ENCODE results near the gene UGT1A5.

UGT1A5 gene

DNA sequence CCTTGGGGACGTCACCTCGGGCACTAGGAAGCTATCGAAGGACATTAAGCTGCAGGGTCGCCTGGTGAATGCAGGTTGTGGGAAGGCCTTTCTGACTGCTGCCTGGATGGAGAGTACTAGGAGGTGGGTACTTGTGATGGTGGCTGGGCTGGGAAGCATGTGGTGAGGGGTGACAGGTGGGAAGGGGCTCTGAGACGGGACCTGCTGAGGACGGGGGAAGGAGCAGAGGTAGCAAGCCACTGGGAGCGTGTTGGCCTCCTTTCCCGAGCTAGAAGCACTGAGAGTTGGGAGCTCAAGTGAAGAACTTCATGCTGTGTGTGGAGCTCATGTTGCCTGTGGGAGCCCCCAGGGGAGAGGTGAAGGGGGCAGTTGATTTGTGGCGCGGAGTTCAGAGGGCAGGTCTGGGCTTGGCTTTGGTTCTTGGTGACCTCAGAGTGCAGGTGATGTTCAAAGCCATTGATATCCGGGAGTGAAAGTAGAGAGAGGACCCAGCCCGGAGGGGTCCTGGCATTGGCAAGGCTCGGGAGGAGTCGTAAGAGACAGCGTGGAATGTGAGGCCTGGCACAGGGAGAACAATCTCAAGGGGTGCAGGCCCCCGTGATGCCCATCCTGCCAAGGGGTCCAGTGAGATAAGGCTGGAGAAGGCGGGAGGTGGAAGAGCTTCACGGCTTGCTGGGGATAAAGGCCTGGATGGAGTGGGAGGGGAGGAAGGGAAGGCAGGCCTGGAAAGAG, 78.6 kb downstream of the UGT1A5 start:
- DNase-seq (ENCODE audit: low read depth, low spot score): no peak
- in situ Hi-C loops (cut with HindIII; ENCODE audit: low sequenced_read_pairs): no loop called here
- H3K4me3 ChIP-seq (ENCODE audit: low read depth, low read length): no peak overlapping the region
- TF ChIP-seq, protein P1, sequence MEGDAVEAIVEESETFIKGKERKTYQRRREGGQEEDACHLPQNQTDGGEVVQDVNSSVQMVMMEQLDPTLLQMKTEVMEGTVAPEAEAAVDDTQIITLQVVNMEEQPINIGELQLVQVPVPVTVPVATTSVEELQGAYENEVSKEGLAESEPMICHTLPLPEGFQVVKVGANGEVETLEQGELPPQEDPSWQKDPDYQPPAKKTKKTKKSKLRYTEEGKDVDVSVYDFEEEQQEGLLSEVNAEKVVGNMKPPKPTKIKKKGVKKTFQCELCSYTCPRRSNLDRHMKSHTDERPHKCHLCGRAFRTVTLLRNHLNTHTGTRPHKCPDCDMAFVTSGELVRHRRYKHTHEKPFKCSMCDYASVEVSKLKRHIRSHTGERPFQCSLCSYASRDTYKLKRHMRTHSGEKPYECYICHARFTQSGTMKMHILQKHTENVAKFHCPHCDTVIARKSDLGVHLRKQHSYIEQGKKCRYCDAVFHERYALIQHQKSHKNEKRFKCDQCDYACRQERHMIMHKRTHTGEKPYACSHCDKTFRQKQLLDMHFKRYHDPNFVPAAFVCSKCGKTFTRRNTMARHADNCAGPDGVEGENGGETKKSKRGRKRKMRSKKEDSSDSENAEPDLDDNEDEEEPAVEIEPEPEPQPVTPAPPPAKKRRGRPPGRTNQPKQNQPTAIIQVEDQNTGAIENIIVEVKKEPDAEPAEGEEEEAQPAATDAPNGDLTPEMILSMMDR (IDR thresholded peaks at IDR 0.05; ENCODE audit: low read depth, low read length): no peak

DNA sequence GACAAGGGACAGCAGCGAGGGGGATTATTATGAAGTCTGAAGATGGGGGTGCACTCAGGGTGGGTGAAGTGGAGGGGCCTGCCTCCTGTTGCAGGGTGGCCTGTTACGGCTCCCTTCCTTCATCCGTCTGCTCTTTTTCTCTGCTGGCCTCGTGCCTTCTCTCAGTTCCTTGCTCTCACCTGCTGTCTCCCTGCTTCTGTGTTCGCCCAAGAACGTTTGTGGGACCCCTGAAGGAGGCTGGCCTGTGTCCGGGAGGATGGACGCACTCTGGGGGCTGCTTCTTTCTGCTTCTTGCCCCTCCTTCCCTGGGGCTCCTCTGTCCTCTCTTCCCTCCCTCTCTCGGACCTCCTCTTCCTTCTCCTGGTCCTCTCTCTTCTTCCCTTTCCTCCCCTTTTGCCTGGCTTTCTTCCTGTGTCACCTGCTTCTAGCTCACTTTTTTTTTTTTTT, 79.2 kb downstream of the UGT1A5 start:
- TF ChIP-seq, protein P1 (IDR thresholded peaks at IDR 0.05; ENCODE audit: low read depth, low read length): no peak
- H3K4me3 ChIP-seq (ENCODE audit: low read depth, low read length): no peak overlapping the region
- in situ Hi-C loops (cut with HindIII; ENCODE audit: low sequenced_read_pairs): no loop called here

DNA sequence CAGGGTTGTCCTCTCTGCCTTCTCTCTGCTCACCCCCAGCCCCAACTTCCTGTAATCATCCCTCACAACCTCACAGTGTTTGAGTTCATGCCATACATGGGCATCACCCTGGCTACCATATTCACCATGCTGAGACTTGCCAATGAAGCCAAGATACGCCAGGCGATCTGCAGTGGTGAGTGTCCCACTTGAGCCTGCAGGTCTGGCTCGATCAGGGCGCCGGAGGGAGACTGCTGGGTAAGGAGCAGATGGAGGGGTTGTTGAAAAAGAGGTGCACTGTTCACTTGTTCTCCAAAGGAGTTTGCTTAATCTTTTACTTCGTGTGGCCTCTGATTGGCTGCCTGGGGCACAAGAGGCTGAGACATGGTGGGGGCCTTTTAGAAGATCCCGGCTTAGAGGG, 80.0 kb downstream of the UGT1A5 start:
- no peak overlapping the region for H3K4me3 ChIP-seq (ENCODE audit: low read depth, low read length)
- TF ChIP-seq, protein P1 (IDR thresholded peaks at IDR 0.05; ENCODE audit: low read depth, low read length): no peak
- in situ Hi-C loops (cut with HindIII; ENCODE audit: low sequenced_read_pairs): no loop called here
- DNase-seq (ENCODE audit: low read depth, low spot score): no peak

More for the DNA sequence above, 79.2 kb downstream of the UGT1A5 start:
- DNase-seq (ENCODE audit: low read depth, low spot score): no peak

DNA sequence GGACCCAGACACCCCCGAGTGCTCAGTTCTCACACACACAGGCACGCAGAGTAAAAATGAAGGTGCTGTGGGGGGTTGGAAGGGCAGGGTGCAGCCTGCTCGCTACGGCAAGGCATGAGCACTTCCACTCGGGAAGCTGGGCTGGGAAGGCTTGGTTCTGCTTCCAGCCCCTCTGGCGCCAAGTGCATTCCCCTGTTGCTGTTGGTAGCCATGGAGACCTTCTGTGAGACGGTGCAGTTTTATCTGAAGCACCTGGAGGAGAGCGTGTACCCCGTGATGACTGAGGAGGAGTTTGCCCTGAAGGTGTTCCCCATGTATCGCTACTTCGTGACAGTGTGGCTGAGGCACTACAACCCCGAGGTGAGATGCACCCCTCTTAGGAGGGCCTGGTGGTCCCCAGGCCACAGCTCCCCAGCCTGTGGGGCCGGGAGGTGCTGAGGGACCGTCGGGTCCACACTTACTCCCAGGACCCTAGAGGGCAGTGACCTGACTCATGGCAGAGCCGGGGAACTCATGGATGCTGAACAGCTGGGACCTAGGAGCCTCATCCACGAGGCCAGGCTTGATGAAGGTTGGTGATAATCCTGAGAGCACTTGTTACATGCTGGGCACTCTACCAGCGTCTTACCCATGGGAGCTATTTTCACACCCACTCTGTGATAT, 80.9 kb downstream of the UGT1A5 start:
- in situ Hi-C loops (cut with HindIII; ENCODE audit: low sequenced_read_pairs): no loop called here
- TF ChIP-seq, protein P1 (IDR thresholded peaks at IDR 0.05; ENCODE audit: low read depth, low read length): no peak
- H3K4me3 ChIP-seq (ENCODE audit: low read depth, low read length): no peak overlapping the region
- no peak for DNase-seq (ENCODE audit: low read depth, low spot score)

DNA sequence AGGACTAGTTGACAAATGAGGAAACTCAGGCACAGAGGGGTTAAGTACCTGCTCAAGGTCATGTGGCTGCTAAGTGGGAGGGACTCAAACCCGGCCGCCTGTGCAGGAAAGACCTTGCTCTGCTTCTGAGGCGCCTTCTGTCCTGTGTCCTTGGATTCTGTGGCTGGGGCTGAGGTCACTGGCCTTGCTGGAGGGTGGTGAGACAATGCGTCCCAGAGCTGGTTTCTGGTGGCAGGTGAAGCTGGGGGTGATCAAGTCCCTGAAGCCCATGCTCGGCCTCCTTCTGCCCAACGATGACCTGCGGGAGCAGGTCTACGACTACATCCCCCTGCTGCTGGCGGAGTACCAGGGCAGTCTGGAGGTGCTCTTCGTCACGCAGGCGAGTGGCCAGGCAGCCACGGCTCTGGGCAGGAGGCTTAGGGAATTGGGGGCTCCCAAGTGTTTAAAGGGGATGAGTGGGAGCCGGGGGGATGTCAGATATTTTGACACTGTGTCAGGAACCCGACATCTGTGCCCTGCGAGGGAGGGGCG, 81.5 kb downstream of the UGT1A5 start:
- in situ Hi-C loops (cut with HindIII; ENCODE audit: low sequenced_read_pairs): no loop called here
- DNase-seq (ENCODE audit: low read depth, low spot score): no peak

DNA sequence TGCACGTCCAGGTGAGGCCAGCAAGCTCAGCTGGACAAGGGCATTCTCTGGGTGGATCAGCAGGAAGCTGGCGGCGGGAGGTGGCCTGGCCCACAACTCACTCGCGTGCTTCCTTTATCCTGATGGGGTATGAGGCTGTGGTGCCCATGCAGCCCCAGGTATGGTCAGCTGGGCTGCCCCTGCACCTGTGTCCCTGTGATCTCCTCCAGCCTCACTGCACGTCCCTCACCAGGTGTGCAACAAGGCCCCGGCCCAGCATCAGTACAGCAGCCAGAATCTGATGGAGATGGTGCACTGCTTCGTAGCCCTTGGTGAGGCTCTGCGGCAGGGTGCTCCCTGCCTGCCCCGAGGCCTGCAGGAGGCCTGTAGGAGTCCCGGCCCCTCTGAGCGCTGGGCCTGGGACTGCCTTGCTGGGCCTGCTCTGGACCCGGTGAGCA, 83.0 kb downstream of the UGT1A5 start:
- TF ChIP-seq, protein P1 (IDR thresholded peaks at IDR 0.05; ENCODE audit: low read depth, low read length): no peak

More for the DNA sequence above, 81.5 kb downstream of the UGT1A5 start:
- TF ChIP-seq, protein P1 (IDR thresholded peaks at IDR 0.05; ENCODE audit: low read depth, low read length): no peak
- no peak overlapping the region for H3K4me3 ChIP-seq (ENCODE audit: low read depth, low read length)

More for the DNA sequence above, 83.0 kb downstream of the UGT1A5 start:
- in situ Hi-C loops (cut with HindIII; ENCODE audit: low sequenced_read_pairs): no loop called here
- H3K4me3 ChIP-seq (ENCODE audit: low read depth, low read length): no peak overlapping the region
- DNase-seq (ENCODE audit: low read depth, low spot score): no peak

Data from astrocyte of the spinal cord (primary cell).